Mesodermal cell (in vitro differentiated cells): ENCODE data around the gene SLIT3.

Experiments used
- H3K27ac ChIP-seq: 2 replicates; pipeline ENCODE4 v1.7.0; 2013; ENCODE audit warnings: mild to moderate bottlenecking, low read depth, low read length, moderate library complexity; ENCODE audit not compliant: severe bottlenecking
- H3K36me3 ChIP-seq: 2 replicates; pipeline ENCODE4 v1.7.1; 2013; ENCODE audit warnings: mild to moderate bottlenecking, low read length, moderate library complexity; ENCODE audit not compliant: control insufficient read depth, insufficient read depth
- H3K4me1 ChIP-seq: one replicate; pipeline ENCODE4 v1.7.1; 2013; ENCODE audit warnings: mild to moderate bottlenecking, low read length; ENCODE audit not compliant: insufficient read depth, control insufficient read depth, poor library complexity, severe bottlenecking
- H3K4me3 ChIP-seq: 2 replicates; pipeline ENCODE4 v1.7.0; 2013; ENCODE audit warnings: low read length, control low read depth, mild to moderate bottlenecking; ENCODE audit not compliant: insufficient read depth, poor library complexity, severe bottlenecking; ENCODE audit errors: extremely low read depth
- H3K9me3 ChIP-seq: 2 replicates; pipeline ENCODE4 v1.7.1; 2013; ENCODE audit warnings: mild to moderate bottlenecking, low read length, moderate library complexity; ENCODE audit not compliant: control insufficient read depth
- WGBS, 2 experiments: methylation state at CpG; one replicate each; pipeline ENCODE4 v1.1.5; 2013; ENCODE audit warnings: missing lambda C conversion rate in 2 of 2; ENCODE audit not compliant: insufficient coverage in 2 of 2; 5-methylcytosine and 5-hydroxymethylcytosine counted together

SLIT3 gene

DNA sequence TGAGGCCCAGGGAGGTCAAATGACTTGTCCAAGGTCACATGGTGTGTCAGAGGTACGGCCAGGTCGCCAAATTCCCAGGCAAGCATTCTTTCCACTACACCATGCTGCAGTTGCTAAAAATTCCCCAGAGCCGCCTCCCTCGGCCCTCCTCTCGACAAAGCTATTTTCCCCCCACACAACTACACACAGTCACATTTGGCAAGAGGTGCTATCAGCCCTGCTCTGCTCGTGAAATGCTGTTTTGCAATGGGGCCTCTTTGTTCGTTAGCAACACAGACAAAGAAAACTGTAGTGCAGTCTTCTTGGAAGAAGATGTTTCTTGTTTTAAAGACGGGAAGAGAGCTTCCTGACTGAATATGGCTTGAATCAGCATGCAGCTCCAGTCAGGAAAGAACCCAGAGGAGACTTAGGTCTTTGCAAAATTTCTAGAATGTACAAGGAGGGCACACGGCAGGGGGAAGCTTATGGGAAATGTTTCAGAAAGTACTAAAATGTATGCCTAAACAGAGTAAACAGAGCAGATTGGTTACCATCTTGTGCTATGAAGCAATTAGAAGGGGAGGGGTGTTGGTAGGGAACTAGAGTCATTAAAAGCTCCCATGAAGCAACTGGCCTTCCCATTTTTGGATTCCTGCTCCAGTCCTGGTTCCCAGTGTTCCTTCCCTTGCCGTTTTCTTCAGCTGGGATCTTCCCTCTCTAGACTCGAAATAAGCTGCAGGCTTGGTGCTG is 14.2 kb downstream of the SLIT3 start:
- no peak overlapping the region for H3K4me3 ChIP-seq

DNA sequence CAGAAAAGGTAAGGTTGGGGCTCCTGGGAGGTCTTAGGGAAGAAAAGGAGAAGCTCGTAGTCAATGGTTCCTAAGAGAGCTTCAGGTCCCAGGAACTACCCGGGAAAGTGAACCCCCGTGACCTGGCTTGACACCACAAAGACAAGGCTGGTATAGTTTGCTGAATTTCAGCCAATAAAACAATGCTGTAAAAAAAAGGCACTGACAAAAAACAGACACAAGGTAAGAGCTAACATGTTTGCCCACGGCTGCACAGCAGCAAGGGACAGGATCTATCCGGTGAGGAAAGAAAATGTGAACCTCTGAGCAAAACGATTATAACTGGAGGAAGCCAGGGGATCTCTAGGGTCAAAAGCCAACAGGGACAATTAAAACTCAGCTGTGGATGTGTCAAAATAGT is 17.1 kb downstream of the SLIT3 start:
- Histone ChIP-seq H3K27ac (no peak overlapping the region), H3K36me3 (no peaks in the 10 kb centered on the region), H3K4me1 (no peaks in the 10 kb centered on the region), H3K9me3 (peaks cover 4% of the 10 kb centered on the region), H3K4me3 (no peak overlapping the region)
- WGBS, 2 experiments = 87 to 92% methylated on average over 4 to 6 of the region's 6 CpGs

More for the DNA sequence above, 14.2 kb downstream of the SLIT3 start:
- Histone ChIP-seq H3K36me3 (peaks cover 4% of the 10 kb centered on the region), H3K4me1 (no peaks in the 10 kb centered on the region), H3K27ac (no peak overlapping the region), H3K9me3 (peaks cover 4% of the 10 kb centered on the region)
- WGBS, 2 experiments = 88 to 90% methylated on average over 10 to 11 of the region's 11 CpGs

DNA sequence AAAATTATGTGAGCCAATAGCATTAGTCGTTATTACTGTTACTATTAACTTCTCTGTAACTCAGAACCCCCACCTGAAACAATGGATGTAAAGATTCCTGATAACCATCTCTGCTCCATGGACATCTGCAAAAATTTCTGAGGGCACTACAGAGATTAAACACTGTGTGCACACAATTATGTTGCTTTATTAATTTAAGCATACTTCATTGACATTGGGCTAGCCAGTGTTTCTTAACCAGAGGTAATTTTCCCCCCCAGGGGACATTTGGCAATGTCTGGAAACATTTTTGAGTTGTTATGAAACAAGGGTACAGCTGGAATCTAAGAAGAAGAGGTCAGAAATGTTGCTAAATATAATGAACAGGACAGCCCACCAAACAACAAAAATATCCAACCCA is 19.3 kb downstream of the SLIT3 start:
- WGBS, 2 experiments = no CpG with 5 or more reads among the region's 1 CpG

DNA sequence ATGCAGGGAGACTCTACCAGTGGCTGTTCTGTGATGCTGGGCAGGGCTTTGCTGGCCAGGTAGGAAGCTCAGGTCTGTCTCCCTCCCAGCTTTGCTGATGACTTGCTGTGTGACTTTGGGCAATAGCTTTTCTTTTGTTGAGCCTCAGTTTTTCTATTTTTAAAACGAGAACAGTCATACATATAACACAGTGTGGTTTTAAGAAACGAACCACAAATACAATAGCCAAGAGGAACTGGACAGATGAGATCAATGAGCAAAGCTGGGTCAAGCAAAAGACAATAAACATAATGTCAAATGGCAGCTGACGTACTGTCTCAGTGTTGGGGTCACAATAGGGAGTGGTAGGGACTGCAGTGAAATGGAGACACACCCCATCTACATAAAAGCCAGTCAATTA is 20.2 kb downstream of the SLIT3 start:
- no peak overlapping the region for H3K4me3 ChIP-seq
- H3K36me3 ChIP-seq = peaks cover 4% of the 10 kb centered on the region
- H3K4me1 ChIP-seq = no peaks in the 10 kb centered on the region
- peaks cover 3% of the 10 kb centered on the region for H3K9me3 ChIP-seq
- no peak overlapping the region for H3K27ac ChIP-seq
- 100% methylated on average over 1 of the region's 3 CpGs; no CpG with 5 or more reads in 1 of the 2 experiments for WGBS, 2 experiments

More for the DNA sequence above, 19.3 kb downstream of the SLIT3 start:
- H3K36me3 ChIP-seq = peaks cover 4% of the 10 kb centered on the region
- H3K27ac ChIP-seq = no peak overlapping the region
- no peaks in the 10 kb centered on the region for H3K4me1 ChIP-seq
- no peak overlapping the region for H3K4me3 ChIP-seq
- peaks cover 4% of the 10 kb centered on the region for H3K9me3 ChIP-seq

DNA sequence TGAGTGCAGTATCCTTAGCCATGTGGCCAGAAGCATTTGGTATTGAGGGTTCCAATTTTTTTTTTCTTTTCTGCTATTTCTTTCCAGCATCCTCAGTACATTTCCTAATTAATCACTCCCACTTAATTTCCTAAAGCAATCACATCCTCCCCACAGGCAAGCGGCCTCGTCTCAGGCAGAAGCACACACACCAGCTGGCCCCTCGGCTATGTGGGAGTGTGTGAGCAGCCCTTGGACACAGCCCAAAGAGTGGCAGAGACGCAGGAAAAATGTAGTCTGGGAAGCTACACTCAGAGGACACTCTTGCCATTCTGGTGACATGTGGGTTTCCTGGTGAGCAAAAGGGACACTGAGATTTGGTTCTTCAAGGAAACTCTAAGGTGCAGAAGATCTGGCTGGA is 20.7 kb downstream of the SLIT3 start:
- no peaks in the 10 kb centered on the region for H3K4me1 ChIP-seq
- H3K9me3 ChIP-seq = no peaks in the 10 kb centered on the region
- peaks cover 4% of the 10 kb centered on the region for H3K36me3 ChIP-seq
- H3K4me3 ChIP-seq = no peak overlapping the region
- no peak overlapping the region for H3K27ac ChIP-seq
- 82 to 95% methylated on average over 2 to 4 of the region's 4 CpGs for WGBS, 2 experiments

DNA sequence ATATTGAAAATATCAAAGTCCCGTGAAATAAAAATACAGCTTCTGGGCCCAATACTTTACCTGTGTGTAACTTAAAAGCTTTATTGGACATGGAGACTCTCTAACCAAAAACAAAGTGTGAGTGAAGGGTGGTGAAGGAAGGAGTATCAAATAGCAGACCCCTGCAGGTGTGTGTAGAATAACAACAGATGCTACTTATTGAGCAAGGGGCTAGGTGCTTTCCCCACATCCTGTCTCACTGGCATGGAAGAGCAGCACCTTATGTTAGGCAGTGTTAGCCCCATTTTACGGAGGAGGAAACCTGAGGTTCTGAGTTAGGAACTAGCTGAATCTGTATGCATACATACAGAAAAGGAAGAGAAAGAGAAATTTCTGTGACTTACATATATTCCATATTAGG is 21.8 kb downstream of the SLIT3 start:
- Histone ChIP-seq H3K4me1 (no peaks in the 10 kb centered on the region), H3K36me3 (peaks cover 14% of the 10 kb centered on the region), H3K4me3 (no peak overlapping the region), H3K9me3 (no peaks in the 10 kb centered on the region), H3K27ac (no peak overlapping the region)
- 86% methylated on average over 1 of the region's 2 CpGs; no CpG with 5 or more reads in 1 of the 2 experiments for WGBS, 2 experiments

DNA sequence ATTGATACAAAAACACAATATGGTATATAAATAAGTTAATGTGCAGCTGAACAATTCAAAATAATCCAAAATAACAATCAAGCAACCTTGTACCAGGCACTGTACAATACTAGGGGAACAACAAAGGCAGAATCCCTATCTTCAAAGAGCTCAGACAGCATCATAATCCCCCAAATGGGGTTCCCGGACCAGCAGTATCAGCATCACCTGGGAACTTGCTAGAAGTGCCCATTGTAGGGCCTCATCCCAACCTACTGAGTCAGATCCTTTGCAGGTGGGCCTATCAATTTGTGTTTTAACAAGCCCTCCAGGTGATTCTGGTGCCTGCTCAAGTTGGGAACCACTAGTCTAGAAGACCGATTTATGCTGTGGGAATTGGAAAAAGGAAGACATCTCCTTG is 27.1 kb downstream of the SLIT3 start:
- 96 to 100% methylated on average over 1 to 2 of the region's 2 CpGs for WGBS, 2 experiments
- Histone ChIP-seq H3K9me3 (no peaks in the 10 kb centered on the region), H3K4me3 (no peak overlapping the region), H3K36me3 (peaks cover 14% of the 10 kb centered on the region), H3K27ac (no peak overlapping the region), H3K4me1 (peaks cover 3% of the 10 kb centered on the region)

DNA sequence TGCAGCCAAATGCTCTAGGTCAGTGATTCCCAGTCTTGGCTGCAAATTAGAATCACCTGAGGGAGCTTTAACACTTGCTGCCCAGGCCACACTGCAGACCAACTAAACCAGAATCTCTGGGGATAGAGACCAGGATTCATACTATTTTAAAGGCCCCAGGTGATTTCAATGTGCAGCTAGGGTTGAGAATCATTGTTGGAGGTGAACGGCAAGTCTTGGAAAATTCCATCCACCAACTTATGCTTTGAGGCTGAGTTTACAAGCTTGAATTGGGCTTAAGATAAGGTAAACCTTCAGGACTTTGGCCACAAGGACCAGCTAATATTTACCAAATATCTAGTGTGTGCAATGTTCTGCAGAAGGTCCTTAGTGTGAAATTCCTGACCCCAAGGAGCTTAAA is 27.5 kb downstream of the SLIT3 start:
- WGBS, 2 experiments = 80% methylated on average over 1 of the region's 1 CpG; no CpG with 5 or more reads in 1 of the 2 experiments
- no peak overlapping the region for H3K4me3 ChIP-seq
- peaks cover 3% of the 10 kb centered on the region for H3K4me1 ChIP-seq
- H3K27ac ChIP-seq = no peak overlapping the region
- H3K36me3 ChIP-seq = peaks cover 14% of the 10 kb centered on the region
- no peaks in the 10 kb centered on the region for H3K9me3 ChIP-seq

DNA sequence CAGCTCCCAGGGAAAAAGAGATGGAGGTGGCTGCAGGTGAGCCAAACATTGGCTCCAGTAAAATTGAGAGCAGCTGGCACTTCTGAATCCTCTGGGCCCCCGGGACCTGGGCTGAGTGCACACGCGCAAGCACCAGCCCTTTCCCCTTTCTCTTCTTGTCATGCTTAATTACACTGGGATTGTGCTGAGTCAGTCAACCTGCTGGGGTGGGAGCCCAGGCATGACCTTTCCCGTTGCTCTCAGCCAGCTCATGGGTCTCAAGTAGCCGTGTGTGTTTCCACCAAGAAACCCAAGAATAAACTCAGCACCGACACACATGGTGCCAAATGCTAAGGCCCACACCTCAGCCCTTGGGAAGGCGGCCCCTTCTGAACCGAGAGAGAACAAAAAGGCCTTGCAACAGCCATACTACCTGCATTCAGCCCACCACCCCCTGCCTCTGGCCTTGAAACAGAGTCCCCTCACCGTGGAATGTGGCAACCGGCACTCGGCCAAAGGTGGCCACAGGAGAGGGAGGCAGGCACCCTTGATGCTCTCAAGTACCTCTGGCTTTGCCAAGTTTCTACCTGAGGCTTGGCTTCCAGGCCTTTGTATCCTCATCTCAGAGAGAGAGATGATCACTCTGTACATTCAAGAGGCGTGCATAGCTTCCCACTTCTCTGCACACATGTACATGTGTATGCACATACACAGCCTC is 28.1 kb downstream of the SLIT3 start:
- WGBS, 2 experiments = 74 to 85% methylated on average over 10 to 12 of the region's 12 CpGs
- H3K36me3 ChIP-seq = peaks cover 14% of the 10 kb centered on the region

DNA sequence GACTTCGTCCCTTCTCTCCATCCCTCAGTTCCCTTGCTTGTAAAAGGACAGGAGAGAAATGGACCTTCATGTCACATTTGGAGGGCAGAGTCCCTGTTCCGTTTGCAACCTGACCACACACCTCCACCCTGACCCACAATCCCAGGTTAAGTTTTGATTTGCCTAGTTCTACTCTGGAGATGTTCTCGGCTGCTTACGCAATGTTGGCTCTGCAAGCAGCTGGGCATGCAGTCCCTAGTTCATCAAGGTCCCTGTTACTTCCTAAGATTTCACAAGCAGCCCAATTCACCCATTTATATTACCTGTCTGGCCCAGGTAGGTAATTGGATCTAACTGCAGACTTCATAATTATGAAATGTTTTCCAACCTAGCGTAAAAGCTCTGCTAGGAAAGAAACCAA is 28.8 kb downstream of the SLIT3 start:
- 100% methylated on average over 2 to 4 of the region's 5 CpGs for WGBS, 2 experiments
- Histone ChIP-seq H3K9me3 (no peaks in the 10 kb centered on the region), H3K4me3 (no peak overlapping the region), H3K36me3 (peaks cover 11% of the 10 kb centered on the region), H3K27ac (no peak overlapping the region), H3K4me1 (peaks cover 3% of the 10 kb centered on the region)

More for the DNA sequence above, 28.1 kb downstream of the SLIT3 start:
- Histone ChIP-seq H3K27ac (no peak overlapping the region), H3K9me3 (no peaks in the 10 kb centered on the region), H3K4me1 (peaks cover 3% of the 10 kb centered on the region), H3K4me3 (no peak overlapping the region)

DNA sequence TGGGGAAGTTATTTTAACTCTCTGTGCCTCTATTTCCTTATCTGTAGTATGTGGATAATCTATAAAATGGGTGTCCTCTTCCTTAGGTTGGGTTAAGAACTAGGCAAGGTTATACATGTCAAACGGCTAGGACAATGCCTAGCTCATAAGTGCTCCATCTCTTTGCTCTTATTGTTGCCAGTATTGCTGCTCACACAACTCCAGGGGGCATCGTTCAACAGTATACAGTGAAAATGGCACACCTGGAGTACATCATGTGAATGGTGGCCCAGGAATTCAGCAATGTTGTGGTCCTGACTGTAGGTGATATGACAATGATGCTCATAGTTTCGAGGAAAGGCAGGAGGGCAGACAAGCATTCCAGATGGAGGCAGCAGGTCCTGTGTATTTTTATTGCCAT is 30.1 kb downstream of the SLIT3 start:
- Histone ChIP-seq H3K27ac (no peak overlapping the region), H3K4me3 (no peak overlapping the region), H3K4me1 (peaks cover 3% of the 10 kb centered on the region), H3K36me3 (peaks cover 10% of the 10 kb centered on the region), H3K9me3 (no peaks in the 10 kb centered on the region)
- WGBS, 2 experiments = 83 to 88% methylated on average over 3 of the region's 3 CpGs
